Measurements from ENCODE around the gene SP6.

Gene SP6

GRCh38 chr17:47836601-47837000 lies 14.4 kb downstream of the SP6 start:
- DNase-seq (ENCODE audit: low spot score) = no peak

GRCh38 chr17:47834756-47835155 lies 16.2 kb downstream of the SP6 start:
- no peak for DNase-seq (ENCODE audit: low spot score)

- DNase-seq (ENCODE audit: low spot score) = no peak
These were observed 19.0 kb downstream of the SP6 start for GRCh38 chr17:47831934-47832327.

GRCh38 chr17:47831003-47831933 lies 19.7 kb downstream of the SP6 start, which contains the start of the genes LRRC46 and MRPL10:
TSS of gene LRRC46 (plus strand) at chr17:47831670. CDS start at chr17:47831990, 320 bp downstream.
TSS of gene MRPL10 (minus strand) at chr17:47831541. CDS start at chr17:47831511, 30 bp downstream.
- peak; percentile 95 for DNase-seq (ENCODE audit: low spot score)

- DNase-seq (ENCODE audit: low spot score) = no peak
These were observed 20.5 kb downstream of the SP6 start for GRCh38 chr17:47830396-47831002.

GRCh38 chr17:47829870-47830269 lies 21.1 kb downstream of the SP6 start:
- no peak for DNase-seq (ENCODE audit: low spot score)

GRCh38 chr17:47823519-47823918 lies 27.4 kb downstream of the SP6 start:
- no peak for DNase-seq (ENCODE audit: low spot score)

GRCh38 chr17:47822785-47823184 lies 28.2 kb downstream of the SP6 start:
- DNase-seq (ENCODE audit: low spot score) = no peak

GRCh38 chr17:47821424-47822391 lies 29.3 kb downstream of the SP6 start, which contains the start of gene OSBPL7:
TSS of gene OSBPL7 (minus strand) at chr17:47821794. CDS start at chr17:47820278, 1,516 bp downstream.
- peak; percentile 86 for DNase-seq (ENCODE audit: low spot score)

GRCh38 chr17:47821031-47821423 lies 29.9 kb downstream of the SP6 start:
- DNase-seq (ENCODE audit: low spot score) = no peak

- no peak for DNase-seq (ENCODE audit: low spot score)
These were observed 30.8 kb downstream of the SP6 start for GRCh38 chr17:47820033-47820789.

GRCh38 chr17:47819475-47819874 lies 31.5 kb downstream of the SP6 start:
- DNase-seq (ENCODE audit: low spot score) = no peak

- no peak for DNase-seq (ENCODE audit: low spot score)
These were observed 32.8 kb downstream of the SP6 start for GRCh38 chr17:47818002-47818695.

- DNase-seq (ENCODE audit: low spot score) = no peak
These were observed 34.0 kb downstream of the SP6 start for GRCh38 chr17:47816947-47817346.

- no peak for DNase-seq (ENCODE audit: low spot score)
These were observed 34.7 kb downstream of the SP6 start for GRCh38 chr17:47816111-47816735.

- no peak for DNase-seq (ENCODE audit: low spot score)
These were observed 35.7 kb downstream of the SP6 start for GRCh38 chr17:47815106-47815918.

GRCh38 chr17:47813512-47814031 lies 37.4 kb downstream of the SP6 start:
- DNase-seq (ENCODE audit: low spot score) = no peak

GRCh38 chr17:47813077-47813476 lies 37.9 kb downstream of the SP6 start:
- no peak for DNase-seq (ENCODE audit: low spot score)

Data from SK-N-DZ (cell line).